Measurements from ENCODE around the gene CREBL2.

Gene CREBL2

DNA sequence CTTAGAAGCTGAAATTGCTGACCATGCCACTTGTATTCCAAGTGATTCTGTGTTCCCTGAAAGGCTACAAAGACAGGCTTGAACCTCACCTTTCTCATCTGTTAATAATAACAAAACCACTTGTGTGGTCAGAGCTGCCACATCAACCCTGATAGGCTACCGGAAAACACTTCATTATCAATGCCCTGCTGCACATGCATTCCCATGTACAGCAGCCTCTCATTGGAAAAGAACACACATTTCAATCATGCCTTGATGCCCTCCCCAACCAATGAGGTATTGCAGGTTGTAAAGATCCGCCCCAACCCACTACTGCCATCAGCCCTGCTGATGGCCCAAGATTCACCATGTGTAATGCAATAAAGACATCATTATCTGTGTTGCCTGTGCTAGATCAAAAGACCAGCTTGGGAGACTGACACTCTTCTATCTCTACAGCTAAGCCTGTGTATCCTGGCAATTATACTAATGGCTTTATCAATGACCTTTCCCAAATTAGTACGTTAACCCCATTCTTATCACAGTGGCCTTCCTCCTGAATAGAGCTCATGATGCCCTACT lies 81.5 kb downstream of the CREBL2 start:
- H3K4me3 ChIP-seq (ENCODE audit: low read depth, low read length) = no peak overlapping the region
- TF ChIP-seq, protein P1, sequence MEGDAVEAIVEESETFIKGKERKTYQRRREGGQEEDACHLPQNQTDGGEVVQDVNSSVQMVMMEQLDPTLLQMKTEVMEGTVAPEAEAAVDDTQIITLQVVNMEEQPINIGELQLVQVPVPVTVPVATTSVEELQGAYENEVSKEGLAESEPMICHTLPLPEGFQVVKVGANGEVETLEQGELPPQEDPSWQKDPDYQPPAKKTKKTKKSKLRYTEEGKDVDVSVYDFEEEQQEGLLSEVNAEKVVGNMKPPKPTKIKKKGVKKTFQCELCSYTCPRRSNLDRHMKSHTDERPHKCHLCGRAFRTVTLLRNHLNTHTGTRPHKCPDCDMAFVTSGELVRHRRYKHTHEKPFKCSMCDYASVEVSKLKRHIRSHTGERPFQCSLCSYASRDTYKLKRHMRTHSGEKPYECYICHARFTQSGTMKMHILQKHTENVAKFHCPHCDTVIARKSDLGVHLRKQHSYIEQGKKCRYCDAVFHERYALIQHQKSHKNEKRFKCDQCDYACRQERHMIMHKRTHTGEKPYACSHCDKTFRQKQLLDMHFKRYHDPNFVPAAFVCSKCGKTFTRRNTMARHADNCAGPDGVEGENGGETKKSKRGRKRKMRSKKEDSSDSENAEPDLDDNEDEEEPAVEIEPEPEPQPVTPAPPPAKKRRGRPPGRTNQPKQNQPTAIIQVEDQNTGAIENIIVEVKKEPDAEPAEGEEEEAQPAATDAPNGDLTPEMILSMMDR (IDR thresholded peaks at IDR 0.05; ENCODE audit: low read depth, low read length) = no peak
- H3K4me1 ChIP-seq = no peaks in the 10 kb centered on the region
- no peaks in the 10 kb centered on the region for H3K9me3 ChIP-seq
- no peaks in the 10 kb centered on the region for H3K36me3 ChIP-seq
- H3K27me3 ChIP-seq = peaks cover 10% of the 10 kb centered on the region
- peak; percentile 57 for DNase-seq
